HepG2 (cell line): ENCODE results near the gene SEC61G. TPM values are rescaled to one million over a fixed set of nuclear protein-coding genes. Genes with fewer than 3 reads are reported as not detected.
A peak's percentile ranks its signal among the peaks of the same experiment; 100 is the strongest.

Experiments used
- CCDC6 ChIP-seq: sonication (generic); formaldehyde crosslinking; IDR thresholded peaks from 2 replicates; pipeline ENCODE4 v1.8.1; 2022; ENCODE audit warnings: mild to moderate bottlenecking, missing genetic modification reagents, moderate library complexity
- FOXA1 ChIP-seq, 2 experiments: fragments of 450-650 bp in 1 of 2; sonication (generic) in 1 of 2; formaldehyde crosslinking in 1 of 2; IDR thresholded peaks; 2 replicates each; pipeline versions ENCODE4 v1.4.0 to v1.6.1; 2016 to 2020; ENCODE audit warnings: missing genetic modification reagents in 1 of 2
- HNF1B ChIP-seq: sonication (generic); formaldehyde crosslinking; IDR thresholded peaks from 2 replicates; pipeline ENCODE4 v1.5.1; 2020; ENCODE audit warnings: mild to moderate bottlenecking, moderate library complexity, missing genetic modification reagents
- MTF1 ChIP-seq: sonication (generic); formaldehyde crosslinking; IDR thresholded peaks from 2 replicates; pipeline ENCODE4 v1.5.0; 2020; ENCODE audit warnings: missing genetic modification reagents
- NCOA5 ChIP-seq: sonication (generic); formaldehyde crosslinking; IDR thresholded peaks from 2 replicates; pipeline ENCODE4 v1.4.0; 2020; ENCODE audit warnings: missing genetic modification reagents
- NFIB ChIP-seq: sonication (generic); formaldehyde crosslinking; IDR thresholded peaks from 2 replicates; pipeline ENCODE4 v1.9.0; 2021; ENCODE audit warnings: missing genetic modification reagents, mild to moderate bottlenecking, borderline replicate concordance
- NR2F6 ChIP-seq, 2 experiments: IDR thresholded peaks; 2 replicates each; pipeline ENCODE4 v1.6.1; 2016; ENCODE audit warnings: antibody characterized with exemption in 1 of 2, mild to moderate bottlenecking in 1 of 2
- PHF5A ChIP-seq: IDR thresholded peaks from one replicate; pipeline ENCODE4 v1.6.1; 2018; ENCODE audit warnings: low read depth, missing genetic modification reagents; ENCODE audit not compliant: unreplicated experiment
- RBM39 ChIP-seq: fragments of 200-400 bp; formaldehyde crosslinking; IDR thresholded peaks from one replicate; pipeline ENCODE4 v1.6.1; 2018; ENCODE audit warnings: antibody characterized with exemption, mild to moderate bottlenecking, low read depth, low read length; ENCODE audit not compliant: poor library complexity, severe bottlenecking
- ZBTB38 ChIP-seq: sonication (generic); formaldehyde crosslinking; IDR thresholded peaks from 2 replicates; pipeline ENCODE4 v1.5.1; 2020; ENCODE audit warnings: mild to moderate bottlenecking, missing genetic modification reagents
- ZBTB49 ChIP-seq: sonication (generic); formaldehyde crosslinking; IDR thresholded peaks from 2 replicates; pipeline ENCODE4 v1.4.0; 2020; ENCODE audit warnings: missing genetic modification reagents, borderline replicate concordance
- ZNF264 ChIP-seq: sonication (generic); formaldehyde crosslinking; IDR thresholded peaks from 2 replicates; pipeline ENCODE4 v1.4.0; 2020; ENCODE audit warnings: missing genetic modification reagents
- ZNF33A ChIP-seq: sonication (generic); formaldehyde crosslinking; IDR thresholded peaks from 2 replicates; pipeline ENCODE4 v1.5.1; 2020; ENCODE audit warnings: missing genetic modification reagents, mild to moderate bottlenecking, moderate library complexity, borderline replicate concordance
- ZNF550 ChIP-seq: sonication (generic); formaldehyde crosslinking; IDR thresholded peaks from 2 replicates; pipeline ENCODE4 v1.4.0; 2020; ENCODE audit warnings: mild to moderate bottlenecking, missing genetic modification reagents, borderline replicate concordance
- ZSCAN29 ChIP-seq: sonication (generic); formaldehyde crosslinking; conservative IDR thresholded peaks from 2 replicates; pipeline ENCODE4 v1.4.0; 2020; ENCODE audit warnings: mild to moderate bottlenecking, missing genetic modification reagents
- polyA plus RNA-seq, 8 experiments: library from polyadenylated mRNA; depleted of rRNA in 3 of 8; stranded (reverse) in 7 of 8; unstranded in 1 of 8; fragments of >200 nt; fragmentation: Illumina TruSeq in 4 of 8; extraction: Trizol in 4 of 8; gene quantifications; 2 replicates each; pipeline versions ENCODE4 v1.2.1 to v1.2.3, GENCODE V29; 2011 to 2016; ENCODE audit warnings: low read depth in 4 of 8, missing spikeins in 1 of 8, mixed read lengths in 1 of 8; ENCODE audit not compliant: insufficient read depth in 1 of 8
- total RNA-seq, 5 experiments: library from RNA; depleted of rRNA; stranded (reverse); fragments of >200 nt; fragmentation: Illumina TruSeq; extraction: Trizol; gene quantifications; 2 replicates each; pipeline ENCODE4 v1.2.3, GENCODE V29; 2016; ENCODE audit warnings: low read depth in 1 of 5
- TF ChIP-seq, protein P1 (sequence below): sonication (generic); formaldehyde crosslinking; IDR thresholded peaks from 2 replicates; pipeline ENCODE4 v1.5.1; 2020; ENCODE audit warnings: mild to moderate bottlenecking, missing genetic modification reagents, borderline replicate concordance
- TF ChIP-seq, protein P2 (sequence below): sonication (generic); formaldehyde crosslinking; IDR thresholded peaks from 2 replicates; pipeline ENCODE4 v1.4.0; 2020; ENCODE audit warnings: low read depth, mild to moderate bottlenecking, missing genetic modification reagents

SEC61G gene
- total and polyA plus RNA-seq, 2 of the 13 experiments (the other 11 are each of a cell fraction or from before 2014, with no cell fraction given) = 126 to 328 TPM

- TF ChIP-seq, protein P1, sequence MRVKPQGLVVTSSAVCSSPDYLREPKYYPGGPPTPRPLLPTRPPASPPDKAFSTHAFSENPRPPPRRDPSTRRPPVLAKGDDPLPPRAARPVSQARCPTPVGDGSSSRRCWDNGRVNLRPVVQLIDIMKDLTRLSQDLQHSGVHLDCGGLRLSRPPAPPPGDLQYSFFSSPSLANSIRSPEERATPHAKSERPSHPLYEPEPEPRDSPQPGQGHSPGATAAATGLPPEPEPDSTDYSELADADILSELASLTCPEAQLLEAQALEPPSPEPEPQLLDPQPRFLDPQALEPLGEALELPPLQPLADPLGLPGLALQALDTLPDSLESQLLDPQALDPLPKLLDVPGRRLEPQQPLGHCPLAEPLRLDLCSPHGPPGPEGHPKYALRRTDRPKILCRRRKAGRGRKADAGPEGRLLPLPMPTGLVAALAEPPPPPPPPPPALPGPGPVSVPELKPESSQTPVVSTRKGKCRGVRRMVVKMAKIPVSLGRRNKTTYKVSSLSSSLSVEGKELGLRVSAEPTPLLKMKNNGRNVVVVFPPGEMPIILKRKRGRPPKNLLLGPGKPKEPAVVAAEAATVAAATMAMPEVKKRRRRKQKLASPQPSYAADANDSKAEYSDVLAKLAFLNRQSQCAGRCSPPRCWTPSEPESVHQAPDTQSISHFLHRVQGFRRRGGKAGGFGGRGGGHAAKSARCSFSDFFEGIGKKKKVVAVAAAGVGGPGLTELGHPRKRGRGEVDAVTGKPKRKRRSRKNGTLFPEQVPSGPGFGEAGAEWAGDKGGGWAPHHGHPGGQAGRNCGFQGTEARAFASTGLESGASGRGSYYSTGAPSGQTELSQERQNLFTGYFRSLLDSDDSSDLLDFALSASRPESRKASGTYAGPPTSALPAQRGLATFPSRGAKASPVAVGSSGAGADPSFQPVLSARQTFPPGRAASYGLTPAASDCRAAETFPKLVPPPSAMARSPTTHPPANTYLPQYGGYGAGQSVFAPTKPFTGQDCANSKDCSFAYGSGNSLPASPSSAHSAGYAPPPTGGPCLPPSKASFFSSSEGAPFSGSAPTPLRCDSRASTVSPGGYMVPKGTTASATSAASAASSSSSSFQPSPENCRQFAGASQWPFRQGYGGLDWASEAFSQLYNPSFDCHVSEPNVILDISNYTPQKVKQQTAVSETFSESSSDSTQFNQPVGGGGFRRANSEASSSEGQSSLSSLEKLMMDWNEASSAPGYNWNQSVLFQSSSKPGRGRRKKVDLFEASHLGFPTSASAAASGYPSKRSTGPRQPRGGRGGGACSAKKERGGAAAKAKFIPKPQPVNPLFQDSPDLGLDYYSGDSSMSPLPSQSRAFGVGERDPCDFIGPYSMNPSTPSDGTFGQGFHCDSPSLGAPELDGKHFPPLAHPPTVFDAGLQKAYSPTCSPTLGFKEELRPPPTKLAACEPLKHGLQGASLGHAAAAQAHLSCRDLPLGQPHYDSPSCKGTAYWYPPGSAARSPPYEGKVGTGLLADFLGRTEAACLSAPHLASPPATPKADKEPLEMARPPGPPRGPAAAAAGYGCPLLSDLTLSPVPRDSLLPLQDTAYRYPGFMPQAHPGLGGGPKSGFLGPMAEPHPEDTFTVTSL (CRISPR knock-in tag) = peak; percentile 39; the same call in 1 of the 2 replicates
- TF ChIP-seq ZBTB49 (CRISPR knock-in tag) (no peak), NFIB (CRISPR knock-in tag) (no peak), ZSCAN29 (CRISPR knock-in tag) (peak; percentile 19; the same call in 1 of the 2 replicates), PHF5A (no peak), NCOA5 (no peak), MTF1 (no peak), RBM39 (peak; percentile 59), HNF1B (CRISPR knock-in tag) (0 out of 2 replicates have a peak, but pooled peaks have one; percentile 0), ZNF33A (CRISPR knock-in tag) (no peak), ZNF550 (CRISPR knock-in tag) (no peak), ZNF264 (CRISPR knock-in tag) (peak; percentile 0; the same call in 1 of the 2 replicates), FOXA1 (IDR thresholded peaks at IDR 0.05) (no peak), FOXA1 (CRISPR knock-in tag; IDR thresholded peaks at IDR 0.05) (no peak), CCDC6 (CRISPR knock-in tag) (no peak), NR2F6 (IDR thresholded peaks at IDR 0.05) (no peak), NR2F6 (CRISPR knock-in tag; IDR thresholded peaks at IDR 0.05) (no peak; the same call in 1 of the 2 replicates), ZBTB38 (CRISPR knock-in tag) (peak; percentile 82)
- TF ChIP-seq, protein P2, sequence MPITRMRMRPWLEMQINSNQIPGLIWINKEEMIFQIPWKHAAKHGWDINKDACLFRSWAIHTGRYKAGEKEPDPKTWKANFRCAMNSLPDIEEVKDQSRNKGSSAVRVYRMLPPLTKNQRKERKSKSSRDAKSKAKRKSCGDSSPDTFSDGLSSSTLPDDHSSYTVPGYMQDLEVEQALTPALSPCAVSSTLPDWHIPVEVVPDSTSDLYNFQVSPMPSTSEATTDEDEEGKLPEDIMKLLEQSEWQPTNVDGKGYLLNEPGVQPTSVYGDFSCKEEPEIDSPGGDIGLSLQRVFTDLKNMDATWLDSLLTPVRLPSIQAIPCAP = no peak
Measured at GRCh38 chr7:54758702-54759592, at the start of gene SEC61G (continued).
